Measurements from ENCODE around the gene PALB2. TPM values are rescaled to one million over a fixed set of nuclear protein-coding genes. Genes with fewer than 3 reads are reported as not detected.

Gene PALB2
- total RNA-seq, 3 donors from 2014 or later: 10.4 to 18.6 (median 10.5) TPM

DNA sequence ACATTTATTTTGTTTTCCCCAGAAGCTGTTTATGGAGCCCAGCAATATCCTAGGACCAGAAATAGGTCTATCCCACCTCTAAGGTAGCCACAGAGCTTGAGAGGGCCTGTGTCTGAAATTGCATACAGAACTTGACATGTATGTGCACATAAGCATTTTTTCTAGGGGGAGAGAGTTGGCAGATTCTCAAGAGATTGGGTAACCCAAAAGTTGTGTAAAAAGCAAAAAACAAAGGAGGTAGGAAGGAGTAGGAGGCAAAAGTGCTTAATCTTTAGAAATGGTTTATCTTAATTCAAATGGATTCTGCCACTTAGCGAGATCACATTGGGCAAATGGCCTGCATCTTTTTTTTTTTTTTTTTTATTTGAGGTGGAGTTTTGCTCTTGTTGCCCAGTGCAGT is 41.1 kb upstream of the PALB2 start:
- no peak overlapping the region for H3K27ac ChIP-seq
- no peaks in the 10 kb centered on the region for H3K4me1 ChIP-seq
- no peaks in the 10 kb centered on the region for H3K9me3 ChIP-seq
- intact Hi-C loops (cut with DNase I; ENCODE audit: low total_unique reads): loop anchor here (5.0 kb wide), 1 partner anchor 1450 kb away; no protein-coding TSS in a partner anchor
- H3K27me3 ChIP-seq: no peaks in the 10 kb centered on the region
- no peak for DNase-seq (ENCODE audit: low spot score in 2 of 2)
- H3K4me3 ChIP-seq: no peak overlapping the region
- H3K36me3 ChIP-seq: no peaks in the 10 kb centered on the region
- TF ChIP-seq, protein P1, sequence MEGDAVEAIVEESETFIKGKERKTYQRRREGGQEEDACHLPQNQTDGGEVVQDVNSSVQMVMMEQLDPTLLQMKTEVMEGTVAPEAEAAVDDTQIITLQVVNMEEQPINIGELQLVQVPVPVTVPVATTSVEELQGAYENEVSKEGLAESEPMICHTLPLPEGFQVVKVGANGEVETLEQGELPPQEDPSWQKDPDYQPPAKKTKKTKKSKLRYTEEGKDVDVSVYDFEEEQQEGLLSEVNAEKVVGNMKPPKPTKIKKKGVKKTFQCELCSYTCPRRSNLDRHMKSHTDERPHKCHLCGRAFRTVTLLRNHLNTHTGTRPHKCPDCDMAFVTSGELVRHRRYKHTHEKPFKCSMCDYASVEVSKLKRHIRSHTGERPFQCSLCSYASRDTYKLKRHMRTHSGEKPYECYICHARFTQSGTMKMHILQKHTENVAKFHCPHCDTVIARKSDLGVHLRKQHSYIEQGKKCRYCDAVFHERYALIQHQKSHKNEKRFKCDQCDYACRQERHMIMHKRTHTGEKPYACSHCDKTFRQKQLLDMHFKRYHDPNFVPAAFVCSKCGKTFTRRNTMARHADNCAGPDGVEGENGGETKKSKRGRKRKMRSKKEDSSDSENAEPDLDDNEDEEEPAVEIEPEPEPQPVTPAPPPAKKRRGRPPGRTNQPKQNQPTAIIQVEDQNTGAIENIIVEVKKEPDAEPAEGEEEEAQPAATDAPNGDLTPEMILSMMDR (IDR thresholded peaks at IDR 0.05): no peak
- no peak for TF ChIP-seq POLR2AphosphoS5 (IDR thresholded peaks at IDR 0.05)
- TF ChIP-seq POLR2A (IDR thresholded peaks at IDR 0.05): no peak

DNA sequence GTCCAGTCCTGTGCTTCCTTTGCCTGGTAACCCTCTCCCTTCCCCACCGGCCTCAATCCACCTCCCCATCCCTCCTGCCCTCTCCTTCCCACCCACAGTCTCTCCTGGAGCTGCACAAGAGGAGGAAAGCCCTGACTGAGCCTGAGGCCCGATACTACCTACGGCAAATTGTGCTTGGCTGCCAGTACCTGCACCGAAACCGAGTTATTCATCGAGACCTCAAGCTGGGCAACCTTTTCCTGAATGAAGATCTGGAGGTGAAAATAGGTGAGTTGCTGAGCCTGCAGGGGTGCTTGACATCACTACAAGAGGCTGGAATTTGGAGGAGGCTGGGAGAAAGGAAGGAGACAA is 38.9 kb upstream of the PALB2 start:
- Histone ChIP-seq H3K27me3 (no peaks in the 10 kb centered on the region), H3K4me1 (no peaks in the 10 kb centered on the region), H3K36me3 (no peaks in the 10 kb centered on the region), H3K27ac (no peak overlapping the region), H3K4me3 (no peak overlapping the region), H3K9me3 (no peaks in the 10 kb centered on the region)
- TF ChIP-seq POLR2AphosphoS5 (IDR thresholded peaks at IDR 0.05) (no peak), POLR2A (IDR thresholded peaks at IDR 0.05) (no peak)
- TF ChIP-seq, protein P1 (IDR thresholded peaks at IDR 0.05): no peak
- no peak for DNase-seq (ENCODE audit: low spot score in 2 of 2)
- intact Hi-C loops (cut with DNase I; ENCODE audit: low total_unique reads): loop anchor here (5.0 kb wide), 1 partner anchor 1452 kb away; no protein-coding TSS in a partner anchor

DNA sequence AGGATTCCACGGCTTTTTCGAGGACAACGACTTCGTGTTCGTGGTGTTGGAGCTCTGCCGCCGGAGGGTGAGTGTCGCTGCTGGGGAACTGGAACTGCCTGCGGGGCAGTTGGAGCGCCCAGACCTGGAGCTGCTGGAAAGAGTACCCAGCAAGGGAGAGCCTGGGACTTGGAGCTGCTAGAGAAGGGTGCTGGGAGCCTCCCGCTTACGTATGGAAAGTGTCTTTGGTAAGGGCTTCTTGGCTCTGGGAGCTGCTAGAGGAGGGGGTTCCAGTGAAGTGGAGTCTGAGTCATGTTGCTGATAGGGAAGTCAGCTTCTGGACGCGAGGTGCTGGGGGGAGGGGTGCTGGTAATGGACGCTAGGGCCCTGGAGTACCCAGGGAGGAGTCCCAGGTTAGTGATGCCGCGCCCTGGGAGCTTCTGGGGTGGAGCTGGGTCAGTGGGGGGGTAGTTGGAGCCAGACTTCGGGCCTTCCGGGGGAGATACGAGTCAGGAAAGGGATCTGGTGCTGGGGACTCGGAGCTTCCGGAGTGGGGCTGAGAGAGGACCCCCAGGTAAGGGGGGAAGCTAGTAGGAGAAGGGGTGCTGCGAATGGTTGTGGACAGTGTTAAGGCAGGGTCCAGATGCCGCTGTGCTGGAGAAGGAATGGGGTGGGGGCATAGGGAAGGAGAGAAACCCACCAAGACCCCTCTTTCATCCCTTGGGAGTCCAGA is 38.3 kb upstream of the PALB2 start:
- intact Hi-C loops (cut with DNase I; ENCODE audit: low total_unique reads): no loop called here
- TF ChIP-seq POLR2AphosphoS5 (IDR thresholded peaks at IDR 0.05) (no peak), POLR2A (IDR thresholded peaks at IDR 0.05) (no peak)
- TF ChIP-seq, protein P1 (IDR thresholded peaks at IDR 0.05): no peak
- DNase-seq (ENCODE audit: low spot score in 2 of 2): no peak
- no peaks in the 10 kb centered on the region for H3K36me3 ChIP-seq
- no peaks in the 10 kb centered on the region for H3K9me3 ChIP-seq
- H3K27ac ChIP-seq: no peak overlapping the region
- H3K4me1 ChIP-seq: no peaks in the 10 kb centered on the region
- no peaks in the 10 kb centered on the region for H3K27me3 ChIP-seq
- peak overlapping the region; percentile 47 to 71 (median 62) for H3K4me3 ChIP-seq

DNA sequence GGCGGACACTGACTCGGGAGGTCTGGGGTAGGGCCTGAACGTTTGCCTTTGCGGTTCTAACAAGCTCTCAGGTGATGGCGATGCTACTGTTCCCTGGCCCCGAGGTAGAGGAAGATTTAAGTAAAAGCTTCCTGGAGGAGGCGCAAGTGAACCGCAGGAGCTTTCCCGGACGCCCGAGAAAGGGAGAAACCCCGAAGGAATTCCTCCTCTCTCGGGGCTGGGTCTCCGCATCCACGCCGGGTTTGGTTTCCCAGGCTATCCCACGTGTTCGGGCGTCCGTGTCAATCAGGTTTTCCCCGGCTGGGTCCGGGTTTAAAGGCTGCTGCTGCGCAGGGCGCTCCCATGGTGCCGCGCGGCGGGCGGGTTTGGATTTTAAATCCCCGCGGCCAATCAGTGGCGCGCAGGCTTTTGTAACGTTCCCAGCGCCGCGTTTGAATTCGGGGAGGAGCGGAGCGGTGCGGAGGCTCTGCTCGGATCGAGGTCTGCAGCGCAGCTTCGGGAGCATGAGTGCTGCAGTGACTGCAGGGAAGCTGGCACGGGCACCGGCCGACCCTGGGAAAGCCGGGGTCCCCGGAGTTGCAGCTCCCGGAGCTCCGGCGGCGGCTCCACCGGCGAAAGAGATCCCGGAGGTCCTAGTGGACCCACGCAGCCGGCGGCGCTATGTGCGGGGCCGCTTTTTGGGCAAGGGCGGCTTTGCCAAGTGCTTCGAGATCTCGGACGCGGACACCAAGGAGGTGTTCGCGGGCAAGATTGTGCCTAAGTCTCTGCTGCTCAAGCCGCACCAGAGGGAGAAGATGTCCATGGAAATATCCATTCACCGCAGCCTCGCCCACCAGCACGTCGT is 37.5 kb upstream of the PALB2 start, which contains the start of gene PLK1:
PLK1 (plus strand) TSS at position 460 of the 844 bp plus-strand sequence; CDS start at position 504, 44 bp downstream.
- H3K27me3 ChIP-seq: no peaks in the 10 kb centered on the region
- H3K36me3 ChIP-seq: no peaks in the 10 kb centered on the region
- TF ChIP-seq, protein P1 (IDR thresholded peaks at IDR 0.05): peak in 2 of 3 donors; percentile 12 to 25
- no peak for TF ChIP-seq POLR2AphosphoS5 (IDR thresholded peaks at IDR 0.05)
- TF ChIP-seq POLR2A (IDR thresholded peaks at IDR 0.05): no peak
- H3K9me3 ChIP-seq: no peaks in the 10 kb centered on the region
- H3K4me1 ChIP-seq: no peaks in the 10 kb centered on the region
- intact Hi-C loops (cut with DNase I; ENCODE audit: low total_unique reads): no loop called here
- H3K4me3 ChIP-seq: peak within 1 kb of the TSS; percentile 47 to 71 (median 62)
- no peak within 1 kb of the TSS for H3K27ac ChIP-seq
- DNase-seq (ENCODE audit: low spot score in 2 of 2): peak; percentile 39 to 72

Measured in breast epithelium (tissue), 4 donors.